ENCODE data around the gene RNF115.
"Not testable (repeated sequence)": the region's sequence is repeated elsewhere in the genome, so short reads cannot be mapped to it uniquely, and the experiment has no call there.

DNA sequence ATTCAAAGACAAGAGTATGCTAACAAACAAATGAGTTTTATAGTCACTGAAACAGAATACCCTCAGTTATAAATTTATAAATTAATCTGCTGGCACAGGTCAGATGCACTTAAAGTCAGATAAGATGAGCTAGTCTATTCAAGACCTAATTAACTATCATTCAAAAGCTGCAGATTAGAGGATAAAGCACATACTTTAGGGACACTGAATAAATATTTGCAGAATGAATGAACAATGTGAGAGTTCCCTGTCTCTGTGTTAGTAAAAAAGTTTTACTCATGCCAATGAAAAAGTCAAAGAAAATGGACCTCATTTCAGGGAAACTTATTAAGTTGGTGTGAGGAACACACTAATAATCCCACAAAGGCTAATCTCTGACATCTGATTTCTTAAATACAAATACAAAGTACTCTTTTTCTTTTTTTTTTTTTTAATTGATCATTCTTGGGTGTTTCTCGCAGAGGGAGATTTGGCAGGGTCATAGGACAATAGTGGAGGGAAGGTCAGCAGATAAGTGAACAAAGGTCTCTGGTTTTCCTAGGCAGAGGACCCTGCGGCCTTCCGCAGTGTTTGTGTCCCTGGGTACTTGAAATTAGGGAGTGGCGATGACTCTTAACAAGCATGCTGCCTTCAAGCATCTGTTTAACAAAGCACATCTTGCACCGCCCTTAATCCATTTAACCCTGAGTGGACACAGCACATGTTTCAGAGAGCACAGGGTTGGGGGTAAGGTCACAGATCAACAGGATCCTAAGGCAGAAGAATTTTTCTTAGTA lies 58.1 kb downstream of the RNF115 start:
- TF ChIP-seq, protein P1, sequence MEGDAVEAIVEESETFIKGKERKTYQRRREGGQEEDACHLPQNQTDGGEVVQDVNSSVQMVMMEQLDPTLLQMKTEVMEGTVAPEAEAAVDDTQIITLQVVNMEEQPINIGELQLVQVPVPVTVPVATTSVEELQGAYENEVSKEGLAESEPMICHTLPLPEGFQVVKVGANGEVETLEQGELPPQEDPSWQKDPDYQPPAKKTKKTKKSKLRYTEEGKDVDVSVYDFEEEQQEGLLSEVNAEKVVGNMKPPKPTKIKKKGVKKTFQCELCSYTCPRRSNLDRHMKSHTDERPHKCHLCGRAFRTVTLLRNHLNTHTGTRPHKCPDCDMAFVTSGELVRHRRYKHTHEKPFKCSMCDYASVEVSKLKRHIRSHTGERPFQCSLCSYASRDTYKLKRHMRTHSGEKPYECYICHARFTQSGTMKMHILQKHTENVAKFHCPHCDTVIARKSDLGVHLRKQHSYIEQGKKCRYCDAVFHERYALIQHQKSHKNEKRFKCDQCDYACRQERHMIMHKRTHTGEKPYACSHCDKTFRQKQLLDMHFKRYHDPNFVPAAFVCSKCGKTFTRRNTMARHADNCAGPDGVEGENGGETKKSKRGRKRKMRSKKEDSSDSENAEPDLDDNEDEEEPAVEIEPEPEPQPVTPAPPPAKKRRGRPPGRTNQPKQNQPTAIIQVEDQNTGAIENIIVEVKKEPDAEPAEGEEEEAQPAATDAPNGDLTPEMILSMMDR (IDR thresholded peaks at IDR 0.05), result not testable (repeated sequence)
- not testable (repeated sequence) for TF ChIP-seq EP300 (IDR thresholded peaks at IDR 0.05)

Measured in ovary (tissue), 3 donors.